ENCODE measurements around the gene ARID1B.

DNA sequence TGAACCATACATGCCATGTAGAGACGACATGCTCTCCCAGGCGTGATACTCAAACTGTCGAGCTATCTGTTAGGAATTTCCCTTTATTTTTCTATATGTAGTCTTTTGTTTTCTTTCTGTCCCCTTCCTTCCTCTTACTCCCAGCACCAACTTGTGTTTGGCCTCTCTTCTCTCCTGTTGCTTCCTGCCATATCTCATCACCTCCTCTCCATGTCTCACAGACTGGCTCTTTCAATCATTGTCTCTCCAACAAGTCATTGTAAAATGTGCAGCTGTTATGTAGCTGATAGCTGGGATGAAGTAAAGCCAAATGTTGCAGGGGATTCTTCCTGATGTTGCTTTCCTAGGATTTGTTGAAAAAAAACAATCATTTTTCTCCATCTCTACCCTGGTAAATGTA lies 311.7 kb downstream of the ARID1B start:
- TF ChIP-seq EZH2 (IDR thresholded peaks at IDR 0.05; ENCODE audit: insufficient read depth, low read length), result no peak
- TF ChIP-seq, protein P1, sequence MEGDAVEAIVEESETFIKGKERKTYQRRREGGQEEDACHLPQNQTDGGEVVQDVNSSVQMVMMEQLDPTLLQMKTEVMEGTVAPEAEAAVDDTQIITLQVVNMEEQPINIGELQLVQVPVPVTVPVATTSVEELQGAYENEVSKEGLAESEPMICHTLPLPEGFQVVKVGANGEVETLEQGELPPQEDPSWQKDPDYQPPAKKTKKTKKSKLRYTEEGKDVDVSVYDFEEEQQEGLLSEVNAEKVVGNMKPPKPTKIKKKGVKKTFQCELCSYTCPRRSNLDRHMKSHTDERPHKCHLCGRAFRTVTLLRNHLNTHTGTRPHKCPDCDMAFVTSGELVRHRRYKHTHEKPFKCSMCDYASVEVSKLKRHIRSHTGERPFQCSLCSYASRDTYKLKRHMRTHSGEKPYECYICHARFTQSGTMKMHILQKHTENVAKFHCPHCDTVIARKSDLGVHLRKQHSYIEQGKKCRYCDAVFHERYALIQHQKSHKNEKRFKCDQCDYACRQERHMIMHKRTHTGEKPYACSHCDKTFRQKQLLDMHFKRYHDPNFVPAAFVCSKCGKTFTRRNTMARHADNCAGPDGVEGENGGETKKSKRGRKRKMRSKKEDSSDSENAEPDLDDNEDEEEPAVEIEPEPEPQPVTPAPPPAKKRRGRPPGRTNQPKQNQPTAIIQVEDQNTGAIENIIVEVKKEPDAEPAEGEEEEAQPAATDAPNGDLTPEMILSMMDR (IDR thresholded peaks at IDR 0.05; ENCODE audit: insufficient read depth, low read depth, low read length), result no peak

Measured in astrocyte (in vitro differentiated cells and primary cell).